ENCODE results near the gene OPTC. TPM values are rescaled to one million over a fixed set of nuclear protein-coding genes. Genes with fewer than 3 reads are reported as not detected.
A peak's percentile ranks its signal among the peaks of the same experiment; 100 is the strongest.

The OPTC gene
- total RNA-seq, 1 donor from 2014 or later = not detected

DNA sequence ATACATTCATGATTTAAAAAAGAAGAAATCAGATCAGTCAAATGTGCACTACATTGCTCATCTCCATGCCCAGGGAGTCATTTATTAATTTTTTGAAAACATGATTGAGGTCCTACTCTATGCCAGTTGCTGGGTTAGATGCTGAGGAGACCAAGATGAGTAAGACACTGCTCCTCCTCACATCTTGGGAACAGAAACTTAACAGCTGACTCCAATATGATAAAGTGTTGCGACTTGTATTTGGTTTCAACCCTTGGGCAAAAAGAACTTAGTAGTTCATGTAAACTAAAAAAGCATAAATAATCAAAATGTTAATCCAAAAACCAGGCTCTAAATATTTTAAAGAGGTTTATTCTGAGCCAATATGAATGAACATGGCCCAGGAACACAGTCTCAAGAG, 56.9 kb downstream of the OPTC start:
- intact Hi-C loops (cut with DNase I) = no loop called here
- no peak for DNase-seq (ENCODE audit: low spot score)

DNA sequence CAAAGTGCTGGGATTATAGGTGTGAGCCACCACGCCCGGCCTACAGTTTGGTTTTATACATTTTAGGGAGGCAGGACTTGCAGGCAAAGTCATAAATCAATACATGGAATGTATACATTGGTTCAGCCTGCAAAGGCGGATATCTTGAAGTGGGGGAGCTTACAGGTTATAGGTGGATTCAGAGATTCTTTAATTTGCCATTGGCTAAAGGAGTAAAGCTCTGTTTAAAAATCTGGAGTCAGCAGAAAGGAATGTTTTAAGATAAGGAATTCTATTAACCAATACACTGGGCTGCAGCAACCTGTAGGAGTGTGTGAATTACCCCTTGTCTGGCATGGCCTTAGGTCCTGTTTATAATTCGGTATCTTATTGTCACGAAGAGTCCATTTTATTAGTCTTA, 57.6 kb downstream of the OPTC start:
- DNase-seq (ENCODE audit: low spot score) = no peak
- intact Hi-C loops (cut with DNase I) = no loop called here

DNA sequence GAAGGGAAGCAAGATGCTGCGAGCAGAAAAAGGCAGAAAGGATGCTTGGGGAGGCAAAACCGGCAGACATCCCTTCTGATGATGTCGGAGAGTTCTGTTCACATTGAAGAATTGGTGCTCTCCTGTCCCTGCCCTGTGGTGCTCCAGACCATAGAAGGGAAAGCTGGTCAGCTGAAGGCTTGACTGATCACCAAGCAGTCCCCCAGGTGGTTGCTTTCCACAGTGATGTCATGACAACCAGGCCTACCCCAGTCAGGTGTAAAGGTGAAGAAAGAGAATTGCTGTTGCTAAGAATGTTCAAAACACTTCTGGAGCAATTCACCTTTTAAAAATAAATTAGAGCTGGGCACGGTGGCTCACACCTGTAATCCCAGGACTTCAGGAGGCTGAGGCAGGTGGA, 59.5 kb downstream of the OPTC start:
- intact Hi-C loops (cut with DNase I) = no loop called here
- no peak for DNase-seq (ENCODE audit: low spot score)

DNA sequence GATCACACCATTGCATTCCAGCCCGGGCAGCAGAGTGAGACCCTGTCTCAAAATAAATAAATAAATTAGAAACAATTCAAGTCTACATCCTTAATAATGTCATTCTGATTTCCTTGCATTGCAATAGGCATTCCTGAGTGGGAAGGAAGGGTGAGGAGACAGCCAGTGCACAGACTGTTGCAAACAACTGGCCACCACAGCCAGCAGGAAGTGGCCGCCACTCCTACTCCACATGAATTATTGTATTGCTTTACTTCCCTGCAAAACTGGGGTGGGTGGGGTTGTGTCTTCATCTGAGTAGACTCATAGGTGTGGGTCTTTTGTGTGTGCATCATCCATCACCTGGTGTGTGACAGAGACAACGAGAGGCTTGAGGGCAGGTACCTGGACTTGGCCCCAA, 60.1 kb downstream of the OPTC start:
- intact Hi-C loops (cut with DNase I) = no loop called here
- no peak for DNase-seq (ENCODE audit: low spot score)

DNA sequence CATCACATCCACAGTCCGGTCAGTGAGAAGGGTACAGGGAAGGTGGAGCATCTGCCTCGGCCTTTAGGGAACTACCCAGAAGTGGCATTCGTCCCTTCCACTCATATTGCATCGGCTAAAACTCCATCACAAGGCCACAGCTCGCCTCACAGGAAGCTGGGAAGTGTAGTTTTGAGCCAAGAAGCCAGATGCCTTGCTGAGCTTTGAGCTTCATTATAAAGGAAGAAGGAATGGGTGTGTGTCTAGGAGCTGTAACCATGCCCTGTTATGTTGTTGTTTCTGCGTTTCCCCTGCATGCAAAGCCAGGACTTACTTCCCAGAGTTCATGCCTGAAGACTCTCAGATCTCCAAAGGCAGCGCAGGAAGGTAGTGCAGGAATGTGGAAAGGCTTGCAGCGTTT, 61.1 kb downstream of the OPTC start:
- intact Hi-C loops (cut with DNase I) = loop anchor here (5.0 kb wide), 1 partner anchor 147 kb away; no protein-coding TSS in a partner anchor
- no peak for DNase-seq (ENCODE audit: low spot score)

DNA sequence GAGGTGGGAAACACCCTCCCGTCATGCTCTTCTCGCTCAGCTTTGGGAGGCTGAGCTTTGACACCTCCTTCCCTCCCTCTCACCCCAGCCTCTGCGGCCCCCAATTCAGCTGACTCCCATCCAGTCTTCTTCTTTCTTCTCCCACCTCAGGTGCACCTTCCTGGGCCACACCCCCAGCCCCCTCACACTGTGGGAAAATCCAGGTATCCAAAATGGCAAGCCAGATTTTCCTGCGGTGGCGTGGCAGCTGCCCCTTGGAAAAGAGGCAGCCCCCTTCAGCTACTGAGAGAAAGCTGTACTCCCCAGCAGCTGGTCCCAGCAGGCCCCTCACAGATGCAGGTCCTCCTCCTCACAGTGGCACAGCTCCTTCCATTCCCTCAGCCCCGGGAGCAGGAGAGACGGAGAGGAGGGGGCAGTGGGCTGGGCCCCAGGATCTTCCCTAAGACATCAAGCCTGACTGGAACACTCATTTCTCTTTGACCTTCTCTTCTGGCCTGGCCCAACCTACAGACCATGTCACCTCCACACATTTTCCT, 61.6 kb downstream of the OPTC start:
- DNase-seq (ENCODE audit: low spot score) = no peak

DNA sequence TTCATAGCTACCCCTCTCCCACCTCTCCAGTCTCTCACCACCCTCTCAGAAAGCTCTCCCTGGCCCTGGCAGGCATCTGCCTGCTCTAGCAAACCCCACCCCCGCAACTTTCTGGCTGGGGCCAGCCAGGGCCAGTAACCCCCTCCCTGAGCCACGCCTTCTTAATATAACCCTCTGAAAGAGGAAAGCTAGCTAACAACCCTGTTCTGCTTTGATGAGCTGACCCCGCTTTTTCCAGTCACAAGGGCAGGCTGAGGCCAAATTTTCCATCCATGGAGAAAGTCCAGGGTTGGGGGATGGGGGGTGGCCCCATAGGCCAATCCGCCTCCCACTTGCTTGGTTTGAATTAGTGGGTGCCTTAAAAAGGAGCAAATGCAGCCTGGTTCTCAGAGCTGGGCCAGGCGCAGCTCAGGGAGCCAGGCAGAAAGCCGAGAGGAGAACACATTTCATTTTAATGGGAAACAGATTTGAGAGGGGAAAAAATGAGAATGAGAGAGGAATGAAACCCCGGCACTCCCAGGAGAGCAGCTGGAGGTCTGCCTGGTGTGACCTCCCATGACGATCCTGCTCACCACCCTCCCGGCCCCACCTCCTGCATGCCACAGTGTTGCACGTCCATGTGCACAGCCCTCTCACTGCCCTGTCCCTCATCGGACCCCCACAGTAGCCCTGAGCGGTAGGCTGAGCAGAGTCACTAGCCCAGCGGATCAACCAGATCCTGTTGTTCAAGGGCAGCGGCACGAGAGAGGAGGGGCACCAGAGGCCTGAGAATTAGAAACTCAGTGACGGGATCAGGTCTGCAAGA, 62.3 kb downstream of the OPTC start:
- peak; percentile 86 for DNase-seq (ENCODE audit: low spot score)
- intact Hi-C loops (cut with DNase I) = loop anchor here (5.0 kb wide), 1 partner anchor 146 kb away; no protein-coding TSS in a partner anchor

More for the DNA sequence above, 61.6 kb downstream of the OPTC start:
- intact Hi-C loops (cut with DNase I) = loop anchor here (5.0 kb wide), 1 partner anchor 147 kb away; no protein-coding TSS in a partner anchor

DNA sequence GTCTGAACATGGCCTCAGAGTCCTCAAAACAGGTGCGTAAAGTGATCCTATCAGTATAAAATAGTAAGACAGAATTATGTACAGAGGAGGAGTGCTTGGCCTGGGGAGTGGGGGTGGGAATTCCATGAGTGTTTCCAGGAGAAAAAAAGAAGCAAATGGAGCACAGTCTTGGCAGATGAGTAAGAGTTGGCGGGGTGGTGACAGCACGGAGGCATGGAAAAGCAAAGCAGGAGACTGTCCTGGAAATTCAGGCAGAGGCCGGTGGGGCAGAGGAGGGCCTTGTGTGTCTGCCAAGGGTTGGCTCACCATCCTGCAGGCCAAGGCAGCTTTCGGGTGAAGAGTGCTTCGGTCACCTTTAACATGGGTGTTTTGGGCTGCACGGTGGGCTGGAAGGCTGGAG, 63.4 kb downstream of the OPTC start:
- peak; percentile 86 for DNase-seq (ENCODE audit: low spot score)
- intact Hi-C loops (cut with DNase I) = loop anchor here (1.0 to 5.0 kb wide), 2 partner anchors 49 to 145 kb away; no protein-coding TSS in a partner anchor

DNA sequence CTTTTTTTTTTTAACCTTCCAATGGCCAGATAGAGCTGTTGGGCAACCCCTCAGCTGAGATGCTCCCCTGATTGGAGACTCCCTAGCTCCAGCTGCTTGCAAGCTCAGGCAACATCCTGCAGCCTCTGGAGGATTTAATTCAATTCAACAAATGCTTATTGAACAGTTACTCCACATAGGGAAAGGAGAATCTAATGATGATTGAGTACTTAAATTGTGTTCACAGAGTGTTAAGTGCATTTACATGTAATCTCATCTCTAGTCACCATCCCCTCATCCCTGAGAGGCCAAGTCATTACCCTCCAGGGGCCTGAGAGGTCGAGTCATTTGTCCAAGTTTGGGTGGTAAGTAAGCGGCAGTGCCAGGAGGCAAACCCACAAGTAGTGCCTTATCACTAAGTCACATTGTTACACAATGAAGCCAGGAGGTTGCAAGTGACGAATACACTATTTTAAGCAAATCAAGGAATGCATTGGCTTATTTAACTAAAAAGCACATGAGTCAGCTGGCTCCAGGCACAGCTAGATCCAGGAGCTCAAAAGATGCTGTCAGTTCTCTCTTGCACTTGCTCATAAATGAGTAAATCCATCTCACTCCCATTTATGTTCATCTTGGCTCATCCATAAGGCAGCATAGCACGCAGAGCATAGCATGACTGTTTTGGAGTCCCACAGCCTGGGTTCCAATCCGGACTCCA, 64.3 kb downstream of the OPTC start:
- DNase-seq (ENCODE audit: low spot score) = no peak
- intact Hi-C loops (cut with DNase I) = loop anchor here (1.0 to 5.0 kb wide), 2 partner anchors 71 to 144 kb away; no protein-coding TSS in a partner anchor

Other genes starting within 250 kb of the OPTC start
- gene BTG2, start 188.6 kb upstream of the OPTC start, total RNA-seq = 54.2 TPM
- gene FMOD, start 143.0 kb upstream of the OPTC start, total RNA-seq = 66.0 TPM
- gene PRELP, start 18.3 kb upstream of the OPTC start, total RNA-seq = 49.7 TPM
- 227 TPM for gene ATP2B4, start 132.7 kb downstream of the OPTC start, total RNA-seq

Measured in cardiac septum (tissue), 1 donor.